HG03565 (cell line): Measurements from ENCODE around the gene CTCF.
A peak's percentile ranks its signal among the peaks of the same experiment; 100 is the strongest.

ENCODE experiments used
- ATAC-seq: cut with Tn5 transposase; IDR thresholded peaks from one replicate; pipeline ENCODE4 v1.9.1; 2021; ENCODE audit warnings: mild to moderate bottlenecking, moderate library complexity; ENCODE audit not compliant: unreplicated experiment

CTCF gene

GRCh38 chr16:67534431-67534830 lies 27.9 kb upstream of the CTCF start:
- no peak for ATAC-seq

GRCh38 chr16:67535201-67535600 lies 27.1 kb upstream of the CTCF start:
- ATAC-seq = no peak

- ATAC-seq = no peak
Observed at GRCh38 chr16:67537270-67537635, 25.1 kb upstream of the CTCF start.

- no peak for ATAC-seq
Observed at GRCh38 chr16:67537636-67538591, 24.4 kb upstream of the CTCF start.

GRCh38 chr16:67538666-67539101 lies 23.6 kb upstream of the CTCF start:
- ATAC-seq = no peak

GRCh38 chr16:67539271-67539670 lies 23.1 kb upstream of the CTCF start:
- ATAC-seq = no peak

GRCh38 chr16:67539691-67540635 lies 22.4 kb upstream of the CTCF start:
- no peak for ATAC-seq

GRCh38 chr16:67540756-67541155 lies 21.6 kb upstream of the CTCF start:
- ATAC-seq = no peak

GRCh38 chr16:67541391-67542263 lies 20.7 kb upstream of the CTCF start:
- ATAC-seq = no peak

GRCh38 chr16:67542464-67542863 lies 19.9 kb upstream of the CTCF start:
- peak; percentile 38 for ATAC-seq

- no peak for ATAC-seq
Observed at GRCh38 chr16:67543036-67543435, 19.3 kb upstream of the CTCF start.

GRCh38 chr16:67543582-67543981 lies 18.7 kb upstream of the CTCF start:
- no peak for ATAC-seq

GRCh38 chr16:67544329-67544841 lies 17.9 kb upstream of the CTCF start:
- no peak for ATAC-seq

- no peak for ATAC-seq
Observed at GRCh38 chr16:67544844-67545664, 17.3 kb upstream of the CTCF start.

- ATAC-seq = no peak
Observed at GRCh38 chr16:67545665-67546024, 16.7 kb upstream of the CTCF start.

GRCh38 chr16:67546091-67546501 lies 16.2 kb upstream of the CTCF start:
- no peak for ATAC-seq

- no peak for ATAC-seq
Observed at GRCh38 chr16:67546761-67547422, 15.4 kb upstream of the CTCF start.

- no peak for ATAC-seq
Observed at GRCh38 chr16:67547423-67548264, 14.7 kb upstream of the CTCF start.
